ENCODE results near the gene JSRP1.

- TF ChIP-seq, protein P1, sequence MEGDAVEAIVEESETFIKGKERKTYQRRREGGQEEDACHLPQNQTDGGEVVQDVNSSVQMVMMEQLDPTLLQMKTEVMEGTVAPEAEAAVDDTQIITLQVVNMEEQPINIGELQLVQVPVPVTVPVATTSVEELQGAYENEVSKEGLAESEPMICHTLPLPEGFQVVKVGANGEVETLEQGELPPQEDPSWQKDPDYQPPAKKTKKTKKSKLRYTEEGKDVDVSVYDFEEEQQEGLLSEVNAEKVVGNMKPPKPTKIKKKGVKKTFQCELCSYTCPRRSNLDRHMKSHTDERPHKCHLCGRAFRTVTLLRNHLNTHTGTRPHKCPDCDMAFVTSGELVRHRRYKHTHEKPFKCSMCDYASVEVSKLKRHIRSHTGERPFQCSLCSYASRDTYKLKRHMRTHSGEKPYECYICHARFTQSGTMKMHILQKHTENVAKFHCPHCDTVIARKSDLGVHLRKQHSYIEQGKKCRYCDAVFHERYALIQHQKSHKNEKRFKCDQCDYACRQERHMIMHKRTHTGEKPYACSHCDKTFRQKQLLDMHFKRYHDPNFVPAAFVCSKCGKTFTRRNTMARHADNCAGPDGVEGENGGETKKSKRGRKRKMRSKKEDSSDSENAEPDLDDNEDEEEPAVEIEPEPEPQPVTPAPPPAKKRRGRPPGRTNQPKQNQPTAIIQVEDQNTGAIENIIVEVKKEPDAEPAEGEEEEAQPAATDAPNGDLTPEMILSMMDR (IDR thresholded peaks at IDR 0.05; ENCODE audit: low read length), result no peak
- TF ChIP-seq EZH2 (IDR thresholded peaks at IDR 0.05; ENCODE audit: borderline replicate concordance, low read length), result no peak
Measured at GRCh38 chr19:2252797-2253105, 3.5 kb downstream of the JSRP1 start.

Data from OCI-LY1 (cell line).